Esophagus muscularis mucosa (tissue), 4 donors: ENCODE data around the gene SLCO2B1. TPM values are rescaled to one million over a fixed set of nuclear protein-coding genes. Genes with fewer than 3 reads are reported as not detected.

Experiments
- DNase-seq: peaks from one replicate; pipeline ENCODE4 v3.0.0-alpha.2; 2017; ENCODE audit errors: extremely low spot score
- H3K27ac ChIP-seq, 4 donors: fragments of 200-600 bp; sonication (generic); replicated peaks in 1 of 4; 1 replicate in 3 of 4; 2 replicates in 1 of 4; pipeline ENCODE4 v1.5.1; 2016 to 2019; ENCODE audit warnings: mild to moderate bottlenecking in 1 of 4
- H3K27me3 ChIP-seq, 4 donors: fragments of 200-600 bp; sonication (generic); one replicate each; pipeline versions ENCODE4 v1.5.1 to v1.6.0; 2016 to 2019
- H3K36me3 ChIP-seq, 4 donors: fragments of 200-600 bp; sonication (generic); one replicate each; pipeline ENCODE4 v1.5.1; 2016 to 2019
- H3K4me1 ChIP-seq, 4 donors: fragments of 200-600 bp; sonication (generic); one replicate each; pipeline ENCODE4 v1.5.1; 2016 to 2019
- H3K4me3 ChIP-seq, 4 donors: fragments of 200-600 bp; sonication (generic); 1 replicate in 2 of 4; 2 replicates in 2 of 4; pipeline ENCODE4 v1.5.1; 2016 to 2019; ENCODE audit warnings: mild to moderate bottlenecking in 4 of 4, moderate library complexity in 1 of 4
- H3K9me3 ChIP-seq, 4 donors: fragments of 200-600 bp; sonication (generic); 1 replicate in 3 of 4; 2 replicates in 1 of 4; pipeline ENCODE4 v1.5.1; 2016 to 2019
- CTCF ChIP-seq, 3 experiments: fragments of 200-600 bp in 2 of 3; fragments of 450-650 bp in 1 of 3; sonication (generic) in 2 of 3; IDR thresholded peaks; one replicate each; pipeline ENCODE4 v1.5.1; 2017 to 2019; ENCODE audit warnings: antibody characterized with exemption in 3 of 3, mild to moderate bottlenecking in 2 of 3, moderate library complexity in 1 of 3
- EP300 ChIP-seq: sonication (generic); formaldehyde crosslinking; IDR thresholded peaks from one replicate; pipeline ENCODE4 v1.6.1; 2017; ENCODE audit warnings: antibody characterized with exemption
- POLR2A ChIP-seq: fragments of 450-650 bp; IDR thresholded peaks from one replicate; pipeline ENCODE4 v1.6.1; 2017; ENCODE audit warnings: antibody characterized with exemption, moderate library complexity, mild to moderate bottlenecking, low read depth
- POLR2AphosphoS5 ChIP-seq, 2 donors: sonication (generic); formaldehyde crosslinking; IDR thresholded peaks; one replicate each; pipeline ENCODE4 v1.6.1; 2017; ENCODE audit warnings: antibody characterized with exemption in 2 of 2
- WGBS: methylation state at CpG from one replicate; pipeline ENCODE4 v1.1.5; 2018; 5-methylcytosine and 5-hydroxymethylcytosine counted together
- intact Hi-C: fragments of 100-400 bp; cut with DNase I; formaldehyde crosslinking; loops from one replicate; pipeline ENCODE4 v1.15.1; 2023
- total RNA-seq, 4 donors: library from RNA; depleted of rRNA; stranded (reverse); fragments of >200 nt; gene quantifications; one replicate each; pipeline versions ENCODE4 v1.1.0 to v1.2.1, GENCODE V29; 2016

The SLCO2B1 gene
- total RNA-seq, 4 donors from 2014 or later: 30.5 to 61.1 (median 33.0) TPM

- WGBS: 50% methylated on average over 3 of the region's 3 CpGs
These were observed 6.2 kb upstream of the SLCO2B1 start for GRCh38 chr11:75144716-75145014.

GRCh38 chr11:75145196-75145971 lies 5.5 kb upstream of the SLCO2B1 start:
- Histone ChIP-seq H3K27me3 (peaks cover 0 to 9% (median 0%) of the 10 kb centered on the region in 4 donors), H3K4me3 (no peak overlapping the region), H3K27ac (no peak overlapping the region), H3K4me1 (peaks cover 15 to 44% (median 27%) of the 10 kb centered on the region in 4 donors), H3K36me3 (no peaks in the 10 kb centered on the region), H3K9me3 (no peaks in the 10 kb centered on the region)
- DNase-seq: no peak
- TF ChIP-seq EP300 (no peak), CTCF (IDR thresholded peaks at IDR 0.05) (no peak), POLR2A (no peak), POLR2AphosphoS5 (IDR thresholded peaks at IDR 0.05) (no peak)
- intact Hi-C loops: no loop called here
- WGBS: 89% methylated on average over 9 of the region's 9 CpGs

More at GRCh38 chr11:75144716-75145014, 6.2 kb upstream of the SLCO2B1 start:
- Histone ChIP-seq H3K4me3 (no peak overlapping the region), H3K36me3 (no peaks in the 10 kb centered on the region), H3K27me3 (peaks cover 0 to 13% (median 0%) of the 10 kb centered on the region in 4 donors), H3K4me1 (peaks cover 15 to 42% (median 27%) of the 10 kb centered on the region in 4 donors), H3K27ac (no peak overlapping the region), H3K9me3 (no peaks in the 10 kb centered on the region)
- TF ChIP-seq POLR2AphosphoS5 (IDR thresholded peaks at IDR 0.05): no peak
- TF ChIP-seq POLR2A: no peak
- no peak for TF ChIP-seq EP300
- no peak for TF ChIP-seq CTCF (IDR thresholded peaks at IDR 0.05)
- no peak for DNase-seq
- intact Hi-C loops: loop anchor here (5.0 kb wide), 1 partner anchor 63 kb away; no protein-coding TSS in a partner anchor

GRCh38 chr11:75145972-75146519 lies 4.9 kb upstream of the SLCO2B1 start:
- Histone ChIP-seq H3K4me3 (no peak overlapping the region), H3K27me3 (peaks cover 0 to 3% (median 0%) of the 10 kb centered on the region in 4 donors), H3K9me3 (no peaks in the 10 kb centered on the region), H3K36me3 (no peaks in the 10 kb centered on the region), H3K27ac (no peak overlapping the region), H3K4me1 (peaks cover 15 to 44% (median 27%) of the 10 kb centered on the region in 4 donors)
- TF ChIP-seq POLR2AphosphoS5 (IDR thresholded peaks at IDR 0.05) (no peak), POLR2A (no peak), EP300 (no peak), CTCF (IDR thresholded peaks at IDR 0.05) (no peak)
- intact Hi-C loops: no loop called here
- DNase-seq: no peak
- WGBS: 86% methylated on average over 6 of the region's 6 CpGs

- H3K9me3 ChIP-seq: no peaks in the 10 kb centered on the region
- H3K27me3 ChIP-seq: peaks cover 0 to 3% (median 0%) of the 10 kb centered on the region in 4 donors
- H3K4me1 ChIP-seq: peaks cover 21 to 44% (median 27%) of the 10 kb centered on the region in 4 donors
- no peak for DNase-seq
- H3K27ac ChIP-seq: no peak overlapping the region
- TF ChIP-seq POLR2A: no peak
- no peak for TF ChIP-seq POLR2AphosphoS5 (IDR thresholded peaks at IDR 0.05)
- no peak for TF ChIP-seq CTCF (IDR thresholded peaks at IDR 0.05)
- no peak for TF ChIP-seq EP300
- WGBS: 81% methylated on average over 5 of the region's 5 CpGs
- intact Hi-C loops: no loop called here
- H3K4me3 ChIP-seq: no peak overlapping the region
- H3K36me3 ChIP-seq: no peaks in the 10 kb centered on the region
These were observed 4.2 kb upstream of the SLCO2B1 start for GRCh38 chr11:75146711-75147110.
